GM12864 (cell line): ENCODE measurements around the gene LYZ.

ENCODE experiments used
- DNase-seq: peaks from one replicate; pipeline ENCODE4 v3.0.0-alpha.2; 2011; ENCODE audit warnings: low read depth
- H3K4me3 ChIP-seq: 2 replicates; pipeline ENCODE4 v1.5.1; 2011; ENCODE audit warnings: mild to moderate bottlenecking, low read depth, low read length, control low read depth
- TF ChIP-seq, protein P1 (sequence below): IDR thresholded peaks from 2 replicates; pipeline ENCODE4 v1.5.1; 2011; ENCODE audit warnings: low read depth, mild to moderate bottlenecking, moderate library complexity, low read length, control low read depth, inconsistent platforms; ENCODE audit errors: missing control alignments

LYZ gene

DNA sequence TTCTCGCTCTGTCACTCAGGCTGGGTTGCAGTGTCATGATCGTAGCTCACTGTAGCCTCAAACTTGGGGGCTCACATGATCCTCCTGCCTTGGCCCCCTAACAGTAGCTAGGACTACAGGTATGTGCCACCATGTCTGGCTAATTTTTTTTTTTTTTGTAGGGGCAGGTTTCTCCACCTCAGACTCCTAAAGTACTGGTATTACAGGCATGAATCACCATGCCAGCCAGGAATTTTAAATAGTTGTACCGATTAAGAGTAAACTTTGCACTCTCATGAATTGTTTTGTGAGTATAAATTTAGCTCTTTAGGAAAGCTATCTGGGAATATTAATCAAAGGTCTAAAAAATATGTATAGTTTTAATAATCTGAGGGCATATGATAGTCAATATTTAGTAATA, 36.9 kb downstream of the LYZ start:
- no peak for DNase-seq
- TF ChIP-seq, protein P1, sequence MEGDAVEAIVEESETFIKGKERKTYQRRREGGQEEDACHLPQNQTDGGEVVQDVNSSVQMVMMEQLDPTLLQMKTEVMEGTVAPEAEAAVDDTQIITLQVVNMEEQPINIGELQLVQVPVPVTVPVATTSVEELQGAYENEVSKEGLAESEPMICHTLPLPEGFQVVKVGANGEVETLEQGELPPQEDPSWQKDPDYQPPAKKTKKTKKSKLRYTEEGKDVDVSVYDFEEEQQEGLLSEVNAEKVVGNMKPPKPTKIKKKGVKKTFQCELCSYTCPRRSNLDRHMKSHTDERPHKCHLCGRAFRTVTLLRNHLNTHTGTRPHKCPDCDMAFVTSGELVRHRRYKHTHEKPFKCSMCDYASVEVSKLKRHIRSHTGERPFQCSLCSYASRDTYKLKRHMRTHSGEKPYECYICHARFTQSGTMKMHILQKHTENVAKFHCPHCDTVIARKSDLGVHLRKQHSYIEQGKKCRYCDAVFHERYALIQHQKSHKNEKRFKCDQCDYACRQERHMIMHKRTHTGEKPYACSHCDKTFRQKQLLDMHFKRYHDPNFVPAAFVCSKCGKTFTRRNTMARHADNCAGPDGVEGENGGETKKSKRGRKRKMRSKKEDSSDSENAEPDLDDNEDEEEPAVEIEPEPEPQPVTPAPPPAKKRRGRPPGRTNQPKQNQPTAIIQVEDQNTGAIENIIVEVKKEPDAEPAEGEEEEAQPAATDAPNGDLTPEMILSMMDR, result no peak
- no peak overlapping the region for H3K4me3 ChIP-seq

DNA sequence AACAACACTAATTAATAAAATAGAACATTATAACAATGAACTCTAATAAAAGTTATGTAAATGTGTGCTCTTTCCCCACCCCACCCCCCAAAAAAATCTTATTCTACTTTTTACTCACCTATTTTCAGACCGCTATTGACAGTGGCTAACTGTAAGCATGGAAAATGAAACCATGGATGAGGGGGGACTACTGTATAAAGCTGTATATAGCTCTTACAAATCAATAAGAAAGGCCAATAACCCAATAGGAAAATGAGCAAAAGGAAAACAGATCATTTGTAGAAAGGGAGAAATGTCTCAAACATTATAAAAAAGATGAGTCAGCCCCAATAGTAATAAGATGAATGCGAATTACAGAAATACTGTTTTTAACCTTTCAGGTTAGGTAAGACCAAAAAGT, 38.7 kb downstream of the LYZ start:
- H3K4me3 ChIP-seq, result no peak overlapping the region
- TF ChIP-seq, protein P1, result no peak

DNA sequence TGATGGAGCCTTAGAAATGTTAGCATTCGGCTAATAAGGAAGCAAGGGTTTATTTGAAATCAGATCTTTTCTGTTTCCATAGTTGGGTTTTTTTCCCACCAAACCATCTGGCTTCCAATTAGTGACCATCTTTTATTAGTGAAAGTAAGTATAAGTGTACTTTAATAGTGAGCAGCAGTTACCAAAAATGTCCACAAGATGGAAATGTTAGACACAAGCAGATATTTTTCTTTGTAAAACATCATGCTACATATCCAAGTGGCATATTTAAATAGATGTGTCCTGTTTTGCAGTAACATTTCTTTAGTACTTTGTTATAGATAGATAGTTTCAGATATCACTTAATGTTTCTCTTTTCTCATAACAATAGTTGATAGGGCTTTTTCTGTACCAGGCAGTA, 40.2 kb downstream of the LYZ start:
- no peak for DNase-seq
- TF ChIP-seq, protein P1, result peak; percentile 36

More for the DNA sequence above, 38.7 kb downstream of the LYZ start:
- no peak for DNase-seq

DNA sequence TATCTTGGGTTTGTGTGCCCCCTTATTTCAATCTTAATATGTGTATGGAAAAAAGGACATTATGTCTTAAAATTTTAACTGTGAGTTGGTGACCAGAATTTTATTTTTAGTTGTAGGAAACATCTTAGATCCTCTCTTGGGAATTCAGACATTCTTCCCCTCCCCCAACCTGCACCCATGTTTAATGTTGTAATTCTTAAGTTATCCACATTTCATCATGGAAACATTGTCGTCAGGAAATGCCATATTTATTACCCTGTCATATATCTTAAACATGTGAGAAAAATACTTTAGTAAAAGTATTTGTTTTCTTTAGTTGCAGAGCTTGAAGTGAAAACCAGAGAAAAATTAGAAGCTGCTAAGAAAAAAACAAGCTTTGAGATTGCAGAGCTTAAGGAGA, 41.6 kb downstream of the LYZ start:
- TF ChIP-seq, protein P1, result no peak
- no peak for DNase-seq

More for the DNA sequence above, 40.2 kb downstream of the LYZ start:
- H3K4me3 ChIP-seq, result no peak overlapping the region

DNA sequence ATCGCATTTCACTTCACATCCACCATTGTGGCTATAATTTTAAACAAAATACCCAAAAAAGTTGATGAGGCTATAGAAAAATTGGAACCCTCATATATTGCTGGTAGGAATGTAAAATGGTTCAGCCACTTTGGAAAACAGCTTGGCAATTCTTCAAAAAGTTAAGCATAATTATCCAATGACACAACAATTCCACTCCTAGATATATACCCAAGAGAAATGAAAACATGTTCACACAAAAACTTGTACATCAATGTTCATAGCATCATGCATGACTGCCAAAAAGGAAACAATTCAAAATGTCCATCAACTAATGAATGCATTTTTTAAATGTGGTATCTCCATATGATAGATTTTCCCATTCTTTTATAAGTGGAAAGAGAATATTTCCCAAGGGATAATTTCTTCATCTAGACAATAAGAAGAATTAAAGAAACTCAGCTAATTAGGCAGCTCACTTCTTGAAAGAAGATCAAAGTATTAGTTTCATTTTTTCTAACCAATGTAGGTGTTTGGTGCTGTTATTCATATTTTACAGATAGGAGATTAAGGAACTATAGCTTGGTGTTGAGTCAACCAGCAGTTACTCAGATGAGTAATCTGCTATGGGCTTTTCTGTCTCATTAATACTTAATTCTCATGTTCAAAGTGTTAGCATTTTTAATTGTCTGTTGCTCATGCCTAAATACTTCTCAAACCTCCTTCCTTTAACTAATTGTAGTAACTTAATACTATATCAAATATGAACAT, 44.2 kb downstream of the LYZ start:
- TF ChIP-seq, protein P1, result no peak
- no peak overlapping the region for H3K4me3 ChIP-seq
- DNase-seq, result no peak

More for the DNA sequence above, 41.6 kb downstream of the LYZ start:
- no peak overlapping the region for H3K4me3 ChIP-seq

DNA sequence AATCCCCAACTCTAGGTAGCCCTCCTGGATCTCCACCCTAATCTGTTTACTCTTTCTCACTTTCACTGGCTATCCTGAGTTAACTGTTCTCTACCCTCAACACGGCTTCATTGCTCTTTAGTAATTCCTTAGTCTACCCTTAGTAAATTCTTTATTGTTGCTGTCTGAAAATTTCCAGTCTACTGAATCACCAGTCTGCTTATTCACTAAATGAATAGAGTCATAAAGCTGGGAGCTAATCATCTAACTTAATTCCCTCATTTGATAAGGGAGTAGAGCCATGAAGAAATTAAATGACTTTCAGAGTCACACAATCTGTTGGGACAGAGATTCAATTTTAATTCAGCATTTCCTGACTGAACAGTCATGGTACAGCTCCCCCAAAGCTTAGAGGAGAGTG, 47.9 kb downstream of the LYZ start:
- DNase-seq, result no peak
- H3K4me3 ChIP-seq, result no peak overlapping the region
- TF ChIP-seq, protein P1, result no peak

DNA sequence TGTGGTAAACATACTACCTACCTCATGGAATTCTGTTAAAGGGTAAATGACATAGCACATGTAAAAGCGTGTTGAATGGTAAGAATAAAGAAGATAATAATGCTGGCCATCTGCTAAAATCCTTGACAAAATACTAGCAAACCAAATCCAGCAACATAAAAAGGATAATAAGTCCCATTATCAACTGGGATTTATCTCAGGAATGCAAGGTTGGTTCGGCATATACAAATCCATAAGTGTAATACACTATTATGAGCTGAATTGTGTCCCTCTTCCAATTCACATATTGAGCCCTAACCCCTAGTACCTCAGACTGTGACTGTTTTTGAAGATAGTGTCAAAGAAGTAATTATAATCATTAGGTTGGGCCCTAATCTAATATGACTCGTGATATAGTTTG, 48.8 kb downstream of the LYZ start:
- DNase-seq, result no peak
- H3K4me3 ChIP-seq, result no peak overlapping the region
- TF ChIP-seq, protein P1, result no peak
